ENCODE measurements around the gene NPAS4. TPM values are rescaled to one million over a fixed set of nuclear protein-coding genes. Genes with fewer than 3 reads are reported as not detected.

NPAS4 gene
- total RNA-seq, 1 donor from 2014 or later: not detected

DNA sequence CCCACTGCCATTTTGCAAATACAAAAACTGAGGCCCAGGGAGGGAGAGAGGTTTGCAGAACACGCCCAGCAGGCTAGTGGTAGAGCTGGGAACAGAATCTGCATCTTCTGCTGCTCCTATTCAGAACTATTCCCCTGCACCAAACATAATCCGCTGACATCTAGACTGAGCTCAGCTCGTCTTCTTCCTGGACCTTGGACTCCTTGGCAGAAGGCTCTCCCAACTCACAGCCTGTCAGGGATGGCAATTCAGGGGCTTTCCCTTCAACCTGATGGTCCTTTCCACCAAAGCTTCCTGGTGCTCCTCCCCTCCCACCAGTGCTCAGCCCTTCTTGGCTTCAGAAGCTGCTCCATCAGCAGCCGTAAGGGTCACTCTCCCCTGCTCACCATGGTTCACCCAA, 9.5 kb upstream of the NPAS4 start:
- no peak for TF ChIP-seq EZH2 (IDR thresholded peaks at IDR 0.05)
- no peak for DNase-seq (ENCODE audit: low spot score)
- H3K27me3 ChIP-seq: peaks cover 15% of the 10 kb centered on the region
- H3F3A ChIP-seq (ENCODE audit: low read depth): no peaks in the 10 kb centered on the region
- Mint-ChIP-seq H3K9me3 (no peaks in the 10 kb centered on the region), H3K27me3 (ENCODE audit: insufficient read depth, low read depth) (peaks cover 4% of the 10 kb centered on the region), H3K4me1 (peaks cover 23% of the 10 kb centered on the region), H3K27ac (no peak overlapping the region), H3K36me3 (no peaks in the 10 kb centered on the region), H3K4me3 (peak overlapping the region; percentile 41)
- no peaks in the 10 kb centered on the region for H3K9me3 ChIP-seq (ENCODE audit: low read depth)
- H3K36me3 ChIP-seq: no peaks in the 10 kb centered on the region
- H3K79me2 ChIP-seq (ENCODE audit: low read depth): no peaks in the 10 kb centered on the region
- no peak overlapping the region for H3K4me2 ChIP-seq
- H4K20me1 ChIP-seq (ENCODE audit: low read depth): peaks cover 9% of the 10 kb centered on the region
- H3K4me3 ChIP-seq: no peak overlapping the region
- no peak overlapping the region for H3K9ac ChIP-seq
- H3K4me1 ChIP-seq: peaks cover 13% of the 10 kb centered on the region
- no peak overlapping the region for H2AFZ ChIP-seq (replicated peaks)
- no peak overlapping the region for H3K27ac ChIP-seq

GRCh38 chr11:66412110-66412509, 8.7 kb upstream of the NPAS4 start:
- Histone ChIP-seq H4K20me1 (ENCODE audit: low read depth) (peaks cover 9% of the 10 kb centered on the region), H3K27ac (no peak overlapping the region), H3K27me3 (peaks cover 15% of the 10 kb centered on the region), H3K79me2 (ENCODE audit: low read depth) (no peaks in the 10 kb centered on the region), H3K4me2 (no peak overlapping the region), H3K4me1 (peaks cover 13% of the 10 kb centered on the region), H3K4me3 (no peak overlapping the region), H3K36me3 (no peaks in the 10 kb centered on the region), H3K9me3 (ENCODE audit: low read depth) (no peaks in the 10 kb centered on the region), H3K9ac (no peak overlapping the region), H2AFZ (replicated peaks) (no peak overlapping the region), H3F3A (ENCODE audit: low read depth) (no peaks in the 10 kb centered on the region)
- Mint-ChIP-seq H3K27me3 (ENCODE audit: insufficient read depth, low read depth) (peaks cover 4% of the 10 kb centered on the region), H3K27ac (no peak overlapping the region), H3K9me3 (no peaks in the 10 kb centered on the region), H3K4me1 (peaks cover 28% of the 10 kb centered on the region), H3K36me3 (no peaks in the 10 kb centered on the region), H3K4me3 (no peak overlapping the region)
- TF ChIP-seq EZH2phosphoT487 (IDR thresholded peaks at IDR 0.05): no peak
- no peak for TF ChIP-seq EZH2 (IDR thresholded peaks at IDR 0.05)
- no peak for TF ChIP-seq CTCF (IDR thresholded peaks at IDR 0.05)
- DNase-seq (ENCODE audit: low spot score): no peak

DNA sequence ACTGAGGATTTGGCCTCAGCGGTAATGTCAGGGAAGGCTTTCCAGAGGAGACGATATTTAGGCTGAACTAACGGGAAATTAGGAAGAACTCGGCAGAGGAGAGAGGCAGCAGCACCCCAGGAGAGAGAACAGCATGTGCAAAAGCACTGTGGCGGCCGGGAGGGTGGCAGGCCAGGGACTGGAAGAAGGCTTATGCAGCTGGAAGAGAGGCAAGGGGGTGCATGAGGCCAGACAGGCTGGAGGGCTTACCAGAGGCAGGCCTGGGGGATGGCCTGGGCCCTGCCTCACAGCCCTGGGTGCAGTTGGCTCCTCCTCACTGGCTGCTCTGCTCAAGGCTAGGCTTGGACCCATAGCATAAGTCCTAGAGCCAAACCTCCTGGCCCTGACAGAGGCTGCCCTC, 7.7 kb upstream of the NPAS4 start:
- Histone ChIP-seq H3K4me1 (peaks cover 13% of the 10 kb centered on the region), H3K27ac (no peak overlapping the region), H4K20me1 (ENCODE audit: low read depth) (peaks cover 19% of the 10 kb centered on the region), H3K36me3 (no peaks in the 10 kb centered on the region), H3K27me3 (peaks cover 8% of the 10 kb centered on the region), H3K4me2 (no peak overlapping the region), H3K4me3 (no peak overlapping the region), H3K9me3 (ENCODE audit: low read depth) (no peaks in the 10 kb centered on the region), H3F3A (ENCODE audit: low read depth) (no peaks in the 10 kb centered on the region), H3K9ac (no peak overlapping the region), H3K79me2 (ENCODE audit: low read depth) (no peaks in the 10 kb centered on the region), H2AFZ (replicated peaks) (no peak overlapping the region)
- Mint-ChIP-seq H3K4me3 (no peak overlapping the region), H3K27ac (peak overlapping the region; percentile 6), H3K36me3 (no peaks in the 10 kb centered on the region), H3K9me3 (no peaks in the 10 kb centered on the region), H3K4me1 (peaks cover 38% of the 10 kb centered on the region), H3K27me3 (ENCODE audit: insufficient read depth, low read depth) (peaks cover 6% of the 10 kb centered on the region)
- no peak for DNase-seq (ENCODE audit: low spot score)
- TF ChIP-seq EZH2 (IDR thresholded peaks at IDR 0.05) (no peak), EZH2phosphoT487 (IDR thresholded peaks at IDR 0.05) (no peak)

- Histone ChIP-seq H3K4me2 (no peak overlapping the region), H3K4me1 (peaks cover 14% of the 10 kb centered on the region), H4K20me1 (ENCODE audit: low read depth) (peaks cover 30% of the 10 kb centered on the region), H3K79me2 (ENCODE audit: low read depth) (no peaks in the 10 kb centered on the region), H3K27ac (no peak overlapping the region), H3K9me3 (ENCODE audit: low read depth) (no peaks in the 10 kb centered on the region), H2AFZ (replicated peaks) (no peak overlapping the region), H3K4me3 (no peak overlapping the region), H3K9ac (no peak overlapping the region), H3K27me3 (peaks cover 19% of the 10 kb centered on the region), H3K36me3 (no peaks in the 10 kb centered on the region), H3F3A (ENCODE audit: low read depth) (peaks cover 2% of the 10 kb centered on the region)
- Mint-ChIP-seq H3K36me3 (peaks cover 2% of the 10 kb centered on the region), H3K9me3 (no peaks in the 10 kb centered on the region), H3K4me3 (no peak overlapping the region), H3K4me1 (peaks cover 43% of the 10 kb centered on the region), H3K27me3 (ENCODE audit: insufficient read depth, low read depth) (peaks cover 16% of the 10 kb centered on the region), H3K27ac (no peak overlapping the region)
- DNase-seq (ENCODE audit: low spot score): peak; percentile 29
- no peak for TF ChIP-seq CTCF (IDR thresholded peaks at IDR 0.05)
- no peak for TF ChIP-seq EZH2 (IDR thresholded peaks at IDR 0.05)
- no peak for TF ChIP-seq EZH2phosphoT487 (IDR thresholded peaks at IDR 0.05)
Measured at GRCh38 chr11:66414120-66414934, 6.5 kb upstream of the NPAS4 start.

Measured in neural progenitor cell (in vitro differentiated cells).